NCI-H2081 treated with DMSO at 0.1 percent for 48 hours (cell line): ENCODE results near the gene GMEB1.
"Not testable (repeated sequence)": the region's sequence is repeated elsewhere in the genome, so short reads cannot be mapped to it uniquely, and the experiment has no call there.

ENCODE experiments used
- DNase-seq: peaks from one replicate; lab custom pipeline; 2025; lab: John Stamatoyannopoulos, UW

Gene GMEB1

DNA sequence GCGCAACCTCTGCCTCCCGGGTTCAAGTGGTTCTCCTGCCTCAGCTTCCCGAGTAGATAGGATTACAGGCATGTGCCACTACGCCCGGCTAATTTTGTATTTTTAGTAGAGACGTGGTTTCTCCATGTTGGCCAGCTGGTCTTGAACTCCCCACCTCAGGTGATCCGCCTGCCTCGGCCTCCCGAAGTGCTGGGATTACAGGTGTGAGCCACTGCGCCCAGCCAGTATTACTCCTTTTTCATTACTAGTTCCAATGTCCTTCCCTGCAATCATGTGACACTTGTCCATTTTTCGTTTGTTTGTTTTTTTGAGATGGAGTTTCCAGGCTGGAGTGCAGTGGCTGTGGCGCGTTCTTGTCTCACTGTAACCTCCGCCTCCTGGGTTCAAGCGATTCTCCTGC, 4.4 kb downstream of the GMEB1 start:
- not testable (repeated sequence) for DNase-seq

GRCh38 chr1:28675924-28676257, 7.3 kb downstream of the GMEB1 start:
- no peak for DNase-seq

- DNase-seq, result no peak
These were observed 11.6 kb downstream of the GMEB1 start for GRCh38 chr1:28680151-28680550.

GRCh38 chr1:28682840-28683239, 14.3 kb downstream of the GMEB1 start:
- DNase-seq, result no peak

GRCh38 chr1:28684937-28685336, 16.4 kb downstream of the GMEB1 start:
- no peak for DNase-seq

GRCh38 chr1:28691627-28692026, 23.0 kb downstream of the GMEB1 start:
- not testable (repeated sequence) for DNase-seq

DNA sequence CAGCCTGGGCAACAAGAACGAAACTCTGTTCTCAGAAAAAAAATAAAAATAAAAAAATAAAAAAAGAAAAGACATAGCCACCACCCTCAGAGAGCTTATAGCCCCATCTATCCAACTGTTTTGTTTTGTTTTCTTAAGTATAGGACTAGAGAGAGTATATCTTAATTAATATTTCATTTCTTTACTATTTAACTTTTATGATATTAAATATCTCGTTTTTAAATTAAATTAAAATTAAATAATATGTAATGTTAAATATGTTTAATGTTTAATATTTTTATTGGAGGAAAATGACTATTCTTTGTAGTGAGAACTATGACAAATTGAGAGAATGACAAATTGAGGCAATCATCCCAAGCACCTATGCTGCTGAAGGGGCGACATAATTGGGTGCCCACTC, 35.0 kb downstream of the GMEB1 start:
- DNase-seq, result no peak

- DNase-seq, result no peak
These were observed 47.8 kb downstream of the GMEB1 start for GRCh38 chr1:28716336-28716735.

DNA sequence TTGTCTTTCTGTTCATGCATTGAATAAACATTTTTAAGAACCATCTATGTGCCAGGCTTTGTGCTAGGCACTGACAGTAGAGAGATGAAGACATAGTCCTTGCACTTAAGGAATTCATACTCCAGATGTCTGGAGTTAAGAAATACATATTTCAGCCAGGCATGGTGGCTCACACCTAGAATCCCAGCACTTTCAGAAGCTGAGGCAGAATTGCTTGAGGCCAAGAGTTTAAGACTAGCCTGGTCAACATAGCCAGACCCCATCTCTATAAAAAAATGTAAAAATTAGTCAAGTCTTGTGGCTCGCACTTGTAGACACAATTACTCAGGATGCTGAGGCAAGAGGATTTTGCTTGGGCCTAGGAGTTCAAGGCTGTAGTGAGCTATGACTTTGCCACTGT, 49.6 kb downstream of the GMEB1 start:
- DNase-seq, result no peak

DNA sequence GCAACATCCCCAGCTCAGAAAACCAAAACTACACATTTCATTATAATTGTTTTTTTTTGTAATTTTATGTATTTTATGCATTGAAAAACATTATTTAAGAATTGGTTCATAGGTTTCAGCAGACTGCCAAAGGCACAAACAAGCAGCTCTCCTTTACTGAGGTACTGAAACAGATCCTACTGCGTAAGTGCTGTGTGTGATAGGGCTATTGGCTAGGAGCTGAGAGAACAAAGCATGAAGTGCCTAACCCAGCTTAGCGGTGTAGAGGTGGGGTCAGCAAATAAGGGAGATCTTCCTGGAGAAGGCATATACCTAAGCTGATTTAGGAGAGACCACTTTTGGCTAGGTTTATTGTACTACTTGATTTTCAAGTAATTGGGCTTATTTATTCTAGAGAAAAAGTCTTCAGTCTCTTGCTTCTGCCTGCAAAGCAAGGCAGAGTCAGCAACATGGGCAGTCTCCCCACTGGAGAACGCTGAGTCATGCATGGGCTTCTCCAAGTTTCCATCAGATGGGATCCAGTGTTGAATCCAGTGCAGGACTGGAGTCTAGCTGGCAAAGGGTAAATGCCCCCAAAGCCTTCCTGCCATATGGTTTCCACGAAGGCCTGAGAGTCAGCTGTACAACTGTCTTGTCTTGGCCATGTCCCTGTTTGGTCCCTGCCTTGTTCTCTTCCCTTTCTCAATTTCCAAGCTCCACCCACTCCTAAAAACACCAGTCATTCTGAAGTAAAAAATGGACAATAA, 50.2 kb downstream of the GMEB1 start:
- DNase-seq, result no peak

GRCh38 chr1:28719332-28719619, 50.7 kb downstream of the GMEB1 start:
- no peak for DNase-seq

GRCh38 chr1:28720376-28720775, 51.8 kb downstream of the GMEB1 start:
- DNase-seq, result no peak

DNA sequence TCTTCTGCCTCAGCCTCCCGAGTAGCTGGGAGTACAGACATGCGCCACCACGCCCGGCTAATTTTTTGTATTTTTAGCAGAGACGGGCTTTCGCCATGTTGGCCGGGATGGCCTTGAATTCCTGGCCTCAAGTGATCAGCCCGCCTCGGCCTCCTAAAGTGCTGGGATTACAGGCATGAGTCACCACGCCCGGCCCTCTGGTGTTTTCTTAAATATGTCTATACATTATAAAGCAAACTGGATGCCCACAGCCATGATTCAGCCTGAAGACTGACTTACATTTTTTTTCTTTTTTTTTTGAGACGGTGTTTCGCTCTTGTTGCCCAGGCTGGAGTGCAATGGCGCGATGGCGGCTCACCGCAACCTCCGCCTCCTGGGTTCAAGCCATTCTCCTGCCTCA, 53.3 kb downstream of the GMEB1 start:
- DNase-seq, result not testable (repeated sequence)

- DNase-seq, result not testable (repeated sequence)
These were observed 56.8 kb downstream of the GMEB1 start for GRCh38 chr1:28725365-28725764.

DNA sequence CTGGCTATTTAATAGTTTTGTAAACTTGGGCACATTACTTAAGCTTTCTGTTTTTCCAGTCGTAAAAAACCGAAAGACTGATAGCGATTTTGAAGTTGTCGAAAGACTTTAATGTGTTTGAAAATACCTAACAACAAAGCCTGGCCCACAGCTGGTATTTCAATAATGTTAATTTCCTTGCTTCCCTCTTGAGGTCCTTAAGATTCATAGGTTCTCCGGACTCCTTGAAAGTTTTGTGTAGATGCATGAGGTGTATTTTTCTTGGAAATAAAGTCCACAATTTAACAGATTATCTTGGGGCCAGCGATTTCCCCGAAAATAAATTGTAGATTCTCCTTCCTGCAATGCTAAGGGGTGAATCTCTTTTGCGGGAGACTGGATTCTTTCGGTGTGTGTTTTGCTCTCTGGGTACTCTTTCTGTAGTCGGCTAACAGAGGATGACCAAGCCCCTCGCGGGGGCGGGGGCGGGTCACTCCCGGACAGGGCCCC, 67.4 kb downstream of the GMEB1 start:
- no peak for DNase-seq

DNA sequence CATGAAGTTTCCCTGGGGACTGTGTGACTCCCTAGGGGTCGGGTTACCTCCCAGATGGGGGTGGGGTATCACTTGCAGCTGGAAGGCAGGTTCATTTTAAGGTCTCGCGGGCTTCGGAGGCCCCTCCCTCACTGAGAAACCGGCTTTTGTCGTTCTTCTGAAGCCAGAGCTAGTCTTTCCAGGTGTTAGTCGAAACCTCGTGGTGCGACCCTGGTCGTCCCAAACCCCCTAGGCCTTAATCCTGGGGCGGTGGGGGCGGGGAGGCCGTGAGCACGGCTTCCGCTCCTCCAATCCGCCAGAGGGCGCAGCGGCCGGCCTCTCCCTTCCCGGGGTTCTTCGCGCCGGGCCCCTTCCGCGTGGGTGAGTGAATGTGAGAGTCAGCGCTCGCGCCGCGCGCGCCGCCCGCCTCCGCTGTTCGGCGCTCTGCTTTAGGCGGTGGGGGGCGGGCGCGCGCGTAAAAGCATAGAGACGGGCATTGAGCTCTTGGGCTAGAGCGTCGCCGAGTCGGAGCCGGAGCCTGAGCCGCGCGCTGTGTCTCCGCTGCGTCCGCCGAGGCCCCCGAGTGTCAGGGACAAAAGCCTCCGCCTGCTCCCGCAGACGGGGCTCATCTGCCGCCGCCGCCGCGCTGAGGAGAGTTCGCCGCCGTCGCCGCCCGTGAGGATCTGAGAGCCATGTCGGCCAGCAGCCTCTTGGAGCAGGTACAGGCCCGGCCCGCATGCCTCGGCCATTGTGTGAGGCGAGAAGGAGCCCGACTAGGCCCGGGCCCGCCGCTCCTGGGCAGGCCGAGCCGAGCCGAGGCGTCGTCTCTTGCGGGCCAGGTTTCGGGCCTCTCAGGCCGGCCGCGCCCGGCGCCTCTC, 68.1 kb downstream of the GMEB1 start, which contains the start of gene YTHDF2:
YTHDF2 (plus strand) TSS at position 491 of the 857 bp plus-strand sequence; CDS start at position 672, 181 bp downstream.
- DNase-seq, result peak; percentile 84

DNA sequence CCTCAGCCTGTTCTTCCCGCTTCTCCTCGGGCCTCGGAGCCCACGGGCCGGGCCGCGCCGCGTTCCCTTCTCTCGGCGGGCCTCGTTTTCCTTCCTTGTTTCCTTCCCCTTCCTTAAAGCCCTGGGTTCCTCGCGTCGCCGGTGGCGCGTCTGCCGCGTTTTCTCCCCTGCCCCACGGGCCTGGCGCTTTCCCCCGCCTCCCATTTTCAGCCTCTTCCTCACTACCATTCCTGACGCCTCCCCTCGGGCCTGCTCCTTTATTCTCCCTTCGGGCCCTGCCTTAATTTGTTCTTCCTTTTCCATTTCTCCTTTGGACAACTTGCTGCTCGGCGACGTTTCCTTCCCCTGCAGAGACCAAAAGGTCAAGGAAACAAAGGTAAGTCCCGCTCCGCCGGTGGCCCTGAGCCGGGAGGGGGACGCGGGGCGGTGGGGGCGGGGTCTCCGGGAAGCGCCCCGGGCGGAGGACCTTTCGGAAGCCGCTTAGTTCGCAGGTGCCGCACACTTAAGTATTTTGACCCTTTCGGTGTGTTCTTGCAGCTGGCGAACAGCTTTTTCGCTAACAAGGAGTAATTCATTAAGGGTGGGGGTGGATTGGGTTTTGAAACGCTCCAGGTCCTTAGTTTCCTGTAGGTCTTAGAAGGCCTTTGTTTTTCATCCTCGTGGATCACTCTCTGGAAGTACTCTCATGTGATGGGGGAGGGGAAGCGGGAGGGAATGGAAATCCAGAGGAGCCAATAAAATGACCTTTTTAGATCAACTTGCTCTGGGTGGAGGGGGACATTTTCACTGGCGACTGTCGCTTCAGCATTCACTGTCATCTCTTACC, 68.9 kb downstream of the GMEB1 start:
- DNase-seq, result no peak

- no peak for DNase-seq
These were observed 71.5 kb downstream of the GMEB1 start for GRCh38 chr1:28740118-28740517.

- DNase-seq, result no peak
These were observed 75.6 kb downstream of the GMEB1 start for GRCh38 chr1:28744184-28744583.

DNA sequence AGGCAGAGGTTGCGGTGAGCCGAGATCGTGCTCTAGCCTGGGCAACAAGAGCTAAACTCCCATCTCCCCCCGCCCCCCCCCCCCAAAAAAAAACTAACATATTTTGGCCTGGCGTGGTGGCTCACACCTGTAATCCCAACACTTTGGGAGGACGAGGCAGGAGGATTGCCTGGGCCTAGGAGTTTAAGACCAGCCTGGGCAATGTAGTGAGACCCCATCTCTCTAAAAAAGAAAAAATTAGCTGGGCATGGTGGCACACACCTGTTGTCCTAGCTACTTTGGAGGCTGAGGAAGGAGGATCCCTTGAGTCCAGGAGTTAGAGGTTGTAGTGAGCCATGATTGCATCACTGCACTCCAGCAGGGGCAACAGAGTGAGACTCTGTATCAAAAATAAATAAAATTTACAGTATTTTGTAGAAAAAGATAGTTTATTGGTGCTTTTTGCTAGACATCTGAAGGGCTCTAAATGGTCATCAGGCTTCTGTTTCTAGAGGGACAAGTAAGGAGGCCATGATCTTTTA, 77.1 kb downstream of the GMEB1 start:
- no peak for DNase-seq

GRCh38 chr1:28750330-28750729, 81.7 kb downstream of the GMEB1 start:
- no peak for DNase-seq

- DNase-seq, result not testable (repeated sequence)
These were observed 82.2 kb downstream of the GMEB1 start for GRCh38 chr1:28750771-28751294.
